ENCODE data around the gene FSHR.

DNA sequence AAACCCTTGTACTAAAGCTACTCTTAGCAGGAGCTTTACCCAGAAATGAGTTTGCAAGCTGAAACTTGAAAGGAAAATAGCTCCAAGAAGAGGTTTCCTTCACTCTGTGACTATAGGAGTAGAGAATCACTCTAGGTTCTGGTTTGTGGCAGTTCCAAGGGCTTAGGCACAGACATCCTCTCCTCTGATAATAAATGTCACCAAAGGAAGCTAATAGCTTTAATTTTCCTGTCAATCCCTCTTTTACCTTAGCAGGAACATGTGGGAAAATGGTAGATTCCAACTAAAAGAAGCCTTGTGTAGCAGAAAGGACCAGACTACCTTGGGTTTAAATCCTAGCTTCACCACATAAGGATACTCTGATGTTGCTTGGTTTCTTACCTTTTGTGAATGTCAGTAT, 104.0 kb downstream of the FSHR start:
- no peak for TF ChIP-seq POLR2AphosphoS5 (IDR thresholded peaks at IDR 0.05; ENCODE audit: low read depth, low read length)
- TF ChIP-seq, protein P1, sequence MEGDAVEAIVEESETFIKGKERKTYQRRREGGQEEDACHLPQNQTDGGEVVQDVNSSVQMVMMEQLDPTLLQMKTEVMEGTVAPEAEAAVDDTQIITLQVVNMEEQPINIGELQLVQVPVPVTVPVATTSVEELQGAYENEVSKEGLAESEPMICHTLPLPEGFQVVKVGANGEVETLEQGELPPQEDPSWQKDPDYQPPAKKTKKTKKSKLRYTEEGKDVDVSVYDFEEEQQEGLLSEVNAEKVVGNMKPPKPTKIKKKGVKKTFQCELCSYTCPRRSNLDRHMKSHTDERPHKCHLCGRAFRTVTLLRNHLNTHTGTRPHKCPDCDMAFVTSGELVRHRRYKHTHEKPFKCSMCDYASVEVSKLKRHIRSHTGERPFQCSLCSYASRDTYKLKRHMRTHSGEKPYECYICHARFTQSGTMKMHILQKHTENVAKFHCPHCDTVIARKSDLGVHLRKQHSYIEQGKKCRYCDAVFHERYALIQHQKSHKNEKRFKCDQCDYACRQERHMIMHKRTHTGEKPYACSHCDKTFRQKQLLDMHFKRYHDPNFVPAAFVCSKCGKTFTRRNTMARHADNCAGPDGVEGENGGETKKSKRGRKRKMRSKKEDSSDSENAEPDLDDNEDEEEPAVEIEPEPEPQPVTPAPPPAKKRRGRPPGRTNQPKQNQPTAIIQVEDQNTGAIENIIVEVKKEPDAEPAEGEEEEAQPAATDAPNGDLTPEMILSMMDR (IDR thresholded peaks at IDR 0.05; ENCODE audit: control extremely low read depth in 1 of 3, insufficient read depth in 1 of 3, low read depth in 1 of 3, low read length in 3 of 3): no peak
- TF ChIP-seq KDM5A (IDR thresholded peaks at IDR 0.05; ENCODE audit: low read length): no peak
- TF ChIP-seq YY1 (IDR thresholded peaks at IDR 0.05; ENCODE audit: low read depth, low read length): no peak
- TF ChIP-seq SIX5 (IDR thresholded peaks at IDR 0.05; ENCODE audit: low read depth, low read length): no peak
